Stimulated activated effector memory CD8-positive, alpha-beta T cell treated with anti-CD3 and anti-CD28 coated beads, Interleukin-12 subunit alpha, Interleukin-12 subunit beta, amount 100 ng/mL, for 72 hours (primary cell): ENCODE data around the gene LDAF1.
"Not testable (repeated sequence)": the region's sequence is repeated elsewhere in the genome, so short reads cannot be mapped to it uniquely, and the experiment has no call there.

Source experiments
- ATAC-seq: fragments of 150-1000 bp; cut with Tn5 transposase; 2 replicates; pipeline ENCODE4 v1.10.0; 2021
- DNase-seq, 2 donors: peaks; one replicate each; pipeline ENCODE4 v3.0.0; 2021 to 2022; ENCODE audit warnings: low spot score in 2 of 2
- H3K27ac Mint-ChIP-seq: one replicate; pipeline ENCODE4 v1.8.0; 2022; ENCODE audit warnings: mild to moderate bottlenecking, mixed read lengths
- H3K36me3 Mint-ChIP-seq: one replicate; pipeline ENCODE4 v1.8.0; 2022; ENCODE audit warnings: mild to moderate bottlenecking, mixed read lengths
- H3K4me1 Mint-ChIP-seq: one replicate; pipeline ENCODE4 v1.8.0; 2022; ENCODE audit warnings: mixed read lengths
- H3K4me3 Mint-ChIP-seq: one replicate; pipeline ENCODE4 v1.8.0; 2022; ENCODE audit warnings: mild to moderate bottlenecking, mixed read lengths
- H3K9me3 Mint-ChIP-seq: one replicate; pipeline ENCODE4 v1.8.0; 2022; ENCODE audit warnings: mixed read lengths

LDAF1 gene

DNA sequence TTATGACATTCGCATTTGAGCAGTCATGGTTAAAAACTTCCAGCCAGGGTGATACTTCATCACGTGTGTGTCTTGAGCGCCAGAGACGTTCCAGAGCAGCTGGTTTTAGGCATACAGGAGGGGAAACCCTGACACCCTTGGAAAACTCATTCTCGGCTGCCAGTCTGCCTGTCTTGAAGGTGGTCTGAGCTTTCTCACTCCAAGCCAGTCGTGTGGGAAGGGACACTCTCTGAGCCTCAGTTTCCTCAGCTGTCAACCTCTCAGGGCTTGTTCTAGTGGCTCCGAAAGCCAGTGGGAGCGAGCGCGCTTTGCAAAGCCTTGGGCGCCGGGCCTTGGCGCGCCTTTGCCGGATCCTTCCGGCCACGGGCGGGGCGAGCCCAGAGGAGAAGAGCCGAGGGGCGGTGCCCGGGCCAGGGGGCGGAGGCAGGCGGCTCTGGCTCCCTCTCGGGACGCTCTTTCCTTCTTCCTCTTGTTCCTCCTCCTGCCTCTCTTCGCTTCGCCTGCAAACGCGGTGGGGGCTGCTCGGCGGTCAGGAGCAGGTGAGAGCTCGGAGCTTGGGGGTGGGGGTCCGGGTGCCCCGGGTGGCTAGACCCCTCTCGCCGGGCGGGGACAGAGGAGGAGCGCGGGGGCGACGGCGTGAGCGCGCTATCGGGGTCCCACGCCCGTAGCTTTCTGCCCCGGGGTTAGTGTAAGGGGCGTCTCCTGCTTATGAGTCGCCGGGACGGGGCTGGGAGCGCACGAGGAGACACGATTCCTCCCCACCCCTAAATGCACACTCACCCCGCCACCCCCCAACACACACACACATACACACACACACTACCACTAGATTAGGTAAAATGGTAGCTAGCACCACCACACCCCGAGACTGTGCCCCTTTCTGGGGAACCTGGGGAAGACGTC, at the start of gene LDAF1:
TSS of gene LDAF1 (plus strand) at position 467 of the 903 bp plus-strand sequence. CDS start 2,509 bp downstream, outside the sequence.
- H3K4me3 Mint-ChIP-seq: peak within 1 kb of the TSS; percentile 80
- ATAC-seq (peak; percentile 98), DNase-seq (peak; percentile 74 to 84)

DNA sequence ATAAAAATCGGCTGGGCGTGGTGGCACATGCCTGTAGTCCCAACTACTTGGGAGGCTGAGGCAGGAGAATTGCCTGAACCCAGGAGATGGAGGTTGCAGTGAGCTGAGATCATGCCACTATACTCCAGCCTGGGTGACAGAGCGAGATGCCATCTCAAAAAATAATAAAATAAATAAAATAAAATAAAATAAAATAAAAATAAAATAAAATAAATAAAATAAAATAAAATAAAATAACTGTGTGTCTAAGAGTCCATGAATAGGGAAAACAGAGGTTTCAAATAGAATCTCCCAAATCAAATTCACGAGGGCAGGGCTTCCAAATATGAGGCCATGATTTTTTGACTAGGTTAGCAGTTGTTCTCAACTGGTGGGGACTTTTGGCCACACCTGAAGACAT, 42.9 kb upstream of the LDAF1 start:
- DNase-seq, H3K9me3 Mint-ChIP-seq, H3K4me1 Mint-ChIP-seq, H3K27ac Mint-ChIP-seq, ATAC-seq, H3K36me3 Mint-ChIP-seq, H3K4me3 Mint-ChIP-seq: not testable (repeated sequence)

More for the DNA sequence above, at the start of gene LDAF1:
- Mint-ChIP-seq H3K9me3 (no peaks in the 10 kb centered on the region), H3K36me3 (peaks cover 13% of the 10 kb centered on the region), H3K4me1 (peaks cover 10% of the 10 kb centered on the region), H3K27ac (peak within 1 kb of the TSS; percentile 91)

DNA sequence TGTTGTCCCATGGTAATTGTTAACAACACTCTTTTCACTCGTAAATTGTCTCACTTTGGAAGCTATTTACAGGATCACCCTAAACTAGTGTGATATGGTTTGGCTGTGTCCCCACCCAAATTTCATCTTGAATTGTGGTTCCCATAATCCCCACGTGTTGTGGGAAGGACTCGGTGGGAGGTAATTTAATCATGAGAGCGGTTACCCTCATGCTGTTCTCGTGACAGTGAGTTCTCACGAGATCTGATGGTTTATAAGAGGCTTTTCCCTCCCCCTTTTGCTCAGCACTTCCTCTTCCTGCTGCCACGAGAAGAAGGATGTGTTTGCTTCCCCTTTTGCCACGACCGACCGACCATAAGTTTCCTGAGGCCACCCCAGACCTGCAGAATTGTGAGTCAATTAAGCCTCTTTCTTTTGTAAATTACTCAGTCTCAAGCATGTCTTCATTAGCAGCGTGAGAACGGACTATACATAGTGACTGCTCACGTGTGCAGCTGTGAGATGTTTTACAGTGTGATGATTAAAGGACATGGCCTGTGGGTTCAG, 42.3 kb upstream of the LDAF1 start:
- H3K27ac Mint-ChIP-seq: no peak overlapping the region
- no peaks in the 10 kb centered on the region for H3K36me3 Mint-ChIP-seq
- H3K4me3 Mint-ChIP-seq: peak overlapping the region; percentile 25
- ATAC-seq (no peak), DNase-seq (no peak)
- peaks cover 6% of the 10 kb centered on the region for H3K4me1 Mint-ChIP-seq
- H3K9me3 Mint-ChIP-seq: no peaks in the 10 kb centered on the region

DNA sequence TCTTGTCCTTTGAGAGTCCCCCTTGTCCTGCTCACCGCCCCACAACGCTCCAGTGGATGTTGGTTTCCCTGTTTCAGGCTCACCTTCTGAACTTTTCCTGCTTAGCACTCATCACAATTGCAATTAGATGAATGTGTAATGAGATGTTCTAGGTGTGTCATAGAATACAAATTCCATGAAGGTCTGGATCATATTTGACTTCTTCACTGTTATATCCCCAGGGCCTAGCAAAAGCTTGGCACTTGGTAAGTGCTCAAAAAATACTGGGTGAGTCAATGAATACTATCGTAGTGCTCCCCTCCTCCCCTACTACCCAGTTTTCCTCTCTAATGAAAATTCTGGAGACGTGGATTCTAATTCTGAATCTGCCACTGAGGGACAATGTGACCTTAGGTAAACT, 40.9 kb upstream of the LDAF1 start:
- peaks cover 6% of the 10 kb centered on the region for H3K4me1 Mint-ChIP-seq
- DNase-seq (no peak), ATAC-seq (no peak)
- H3K4me3 Mint-ChIP-seq: no peak overlapping the region
- no peaks in the 10 kb centered on the region for H3K36me3 Mint-ChIP-seq
- no peak overlapping the region for H3K27ac Mint-ChIP-seq
- H3K9me3 Mint-ChIP-seq: no peaks in the 10 kb centered on the region

GRCh38 chr16:21120976-21121520, 37.4 kb upstream of the LDAF1 start:
- Mint-ChIP-seq H3K9me3 (no peaks in the 10 kb centered on the region), H3K4me1 (peaks cover 5% of the 10 kb centered on the region), H3K36me3 (no peaks in the 10 kb centered on the region), H3K4me3 (no peak overlapping the region), H3K27ac (no peak overlapping the region)
- no peak for DNase-seq
- ATAC-seq: no peak

DNA sequence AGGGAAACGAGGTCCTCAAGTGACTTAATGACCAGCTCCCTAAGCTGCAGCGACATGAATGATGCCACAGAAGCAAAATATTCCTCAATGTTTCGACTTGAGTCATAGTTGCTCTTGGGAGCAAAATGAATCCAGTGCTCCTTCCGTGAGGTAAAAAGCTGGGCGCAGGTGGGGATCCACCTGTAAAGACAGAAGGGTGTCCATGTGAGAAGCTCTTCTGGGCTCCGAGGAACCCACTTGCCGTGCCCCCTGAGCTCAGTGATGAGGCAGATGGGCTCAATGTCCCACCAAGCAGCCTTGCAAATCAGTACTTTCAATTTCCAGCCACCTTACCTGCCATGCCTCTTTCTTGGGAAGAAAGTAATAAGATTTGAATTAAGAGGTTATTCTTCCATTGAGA, 33.3 kb upstream of the LDAF1 start:
- DNase-seq (no peak), ATAC-seq (no peak)
- Mint-ChIP-seq H3K4me3 (no peak overlapping the region), H3K9me3 (no peaks in the 10 kb centered on the region), H3K36me3 (no peaks in the 10 kb centered on the region), H3K27ac (no peak overlapping the region), H3K4me1 (no peaks in the 10 kb centered on the region)

- DNase-seq (no peak), ATAC-seq (no peak)
- Mint-ChIP-seq H3K4me3 (no peak overlapping the region), H3K9me3 (no peaks in the 10 kb centered on the region), H3K4me1 (peaks cover 6% of the 10 kb centered on the region), H3K36me3 (no peaks in the 10 kb centered on the region), H3K27ac (no peak overlapping the region)
Observed at GRCh38 chr16:21126518-21126917, 32.0 kb upstream of the LDAF1 start.

GRCh38 chr16:21128991-21129390, 29.5 kb upstream of the LDAF1 start:
- H3K4me1 Mint-ChIP-seq: peaks cover 6% of the 10 kb centered on the region
- ATAC-seq: no peak

DNA sequence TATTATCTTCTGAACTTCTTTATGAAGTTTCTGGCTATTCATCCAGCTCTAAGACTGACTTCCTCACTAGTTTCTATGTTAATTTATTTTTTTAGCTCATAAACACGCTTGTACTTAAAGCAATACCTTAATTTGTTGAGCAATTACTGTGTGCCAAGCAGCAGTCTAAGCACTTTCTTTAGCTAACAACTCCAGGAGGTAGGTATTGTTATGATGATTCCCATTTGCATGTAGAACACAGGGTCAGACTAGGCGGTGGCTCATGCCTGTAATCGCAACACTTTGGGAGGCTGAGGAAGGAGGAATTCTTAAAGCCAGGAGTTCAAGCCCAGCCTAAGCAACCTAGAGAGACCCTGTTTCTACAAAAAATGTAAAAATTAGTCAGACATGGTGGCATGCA, 27.7 kb upstream of the LDAF1 start:
- Mint-ChIP-seq H3K27ac (no peak overlapping the region), H3K4me3 (no peak overlapping the region), H3K9me3 (no peaks in the 10 kb centered on the region), H3K4me1 (peaks cover 6% of the 10 kb centered on the region), H3K36me3 (no peaks in the 10 kb centered on the region)
- ATAC-seq (no peak), DNase-seq (no peak)

More at GRCh38 chr16:21128991-21129390, 29.5 kb upstream of the LDAF1 start:
- DNase-seq: no peak
- Mint-ChIP-seq H3K36me3 (no peaks in the 10 kb centered on the region), H3K27ac (no peak overlapping the region), H3K4me3 (no peak overlapping the region), H3K9me3 (no peaks in the 10 kb centered on the region)

DNA sequence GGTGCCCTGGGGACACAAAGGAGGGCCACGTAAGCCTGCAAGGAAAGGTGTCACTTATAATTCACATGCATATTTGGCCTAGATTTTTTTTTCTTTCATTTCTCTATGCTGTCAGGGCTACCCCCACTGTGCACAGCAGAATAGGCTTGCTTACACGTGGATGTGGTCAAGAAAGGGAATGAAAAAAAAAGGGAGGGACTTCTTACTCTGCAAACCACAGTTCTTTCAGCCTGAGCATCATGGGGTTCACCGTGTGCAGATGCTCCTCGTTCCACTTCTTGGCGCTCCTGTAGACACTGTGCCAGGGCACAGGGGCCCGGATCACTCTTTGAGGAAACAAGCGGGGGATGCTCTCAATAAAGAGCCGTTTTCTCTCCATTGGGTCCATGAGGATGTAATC, 24.4 kb upstream of the LDAF1 start:
- no peaks in the 10 kb centered on the region for H3K36me3 Mint-ChIP-seq
- ATAC-seq: no peak
- H3K4me3 Mint-ChIP-seq: no peak overlapping the region
- no peak overlapping the region for H3K27ac Mint-ChIP-seq
- peaks cover 6% of the 10 kb centered on the region for H3K4me1 Mint-ChIP-seq
- H3K9me3 Mint-ChIP-seq: no peaks in the 10 kb centered on the region
- DNase-seq: no peak

- Mint-ChIP-seq H3K4me1 (no peaks in the 10 kb centered on the region), H3K9me3 (peaks cover 4% of the 10 kb centered on the region), H3K27ac (no peak overlapping the region), H3K36me3 (no peaks in the 10 kb centered on the region), H3K4me3 (no peak overlapping the region)
- ATAC-seq (no peak), DNase-seq (no peak)
Observed at GRCh38 chr16:21145738-21146137, 12.7 kb upstream of the LDAF1 start.

GRCh38 chr16:21150375-21151001, 8.0 kb upstream of the LDAF1 start, which contains the start of gene DNAH3:
DNAH3 (minus strand) TSS chr16:21150846; CDS start chr16:21150319, 527 bp downstream.
- Mint-ChIP-seq H3K36me3 (no peaks in the 10 kb centered on the region), H3K27ac (no peak within 1 kb of the TSS), H3K9me3 (no peaks in the 10 kb centered on the region), H3K4me1 (no peaks in the 10 kb centered on the region), H3K4me3 (no peak within 1 kb of the TSS)
- DNase-seq (no peak), ATAC-seq (no peak)

DNA sequence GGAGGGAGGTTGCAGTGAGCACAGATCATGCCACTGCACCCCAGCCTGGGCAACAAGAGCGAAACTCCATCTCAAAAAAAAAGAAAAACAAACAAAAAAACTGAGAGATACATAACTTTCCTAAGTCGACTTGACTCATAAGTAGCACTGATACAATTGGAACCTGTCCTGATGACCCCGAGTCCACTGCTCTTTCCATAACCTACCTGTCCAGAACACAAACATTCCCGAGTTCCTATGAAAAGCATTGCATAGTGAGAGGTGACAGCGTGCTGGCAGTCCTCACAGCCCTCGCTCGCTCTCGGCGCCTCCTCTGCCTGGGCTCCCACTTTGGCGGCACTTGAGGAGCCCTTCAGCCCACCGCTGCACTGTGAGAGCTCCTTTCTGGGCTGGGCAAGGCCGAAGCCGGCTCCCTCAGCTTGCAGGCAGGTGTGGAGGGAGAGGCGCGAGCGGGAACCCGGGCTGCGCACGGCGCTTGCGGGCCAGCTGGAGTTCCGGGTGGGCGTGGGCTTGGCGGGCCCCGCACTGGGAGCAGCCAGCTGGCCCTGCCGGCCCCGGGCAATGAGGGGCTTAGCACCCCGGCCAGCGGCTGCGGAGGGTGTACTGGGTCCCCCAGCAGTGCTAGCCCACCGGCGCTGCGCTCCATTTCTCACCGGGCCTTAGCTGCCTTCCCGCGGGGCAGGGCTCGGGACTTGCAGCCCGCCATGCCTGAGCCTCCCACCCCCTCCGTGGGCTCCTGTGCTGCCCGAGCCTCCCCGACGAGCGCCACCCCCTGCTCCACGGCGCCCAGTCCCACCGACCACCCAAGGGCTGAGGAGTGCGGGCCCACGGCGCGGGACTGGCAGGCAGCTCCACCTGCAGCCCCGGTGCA, 6.1 kb upstream of the LDAF1 start:
- not testable (repeated sequence) for DNase-seq, H3K4me3 Mint-ChIP-seq, H3K27ac Mint-ChIP-seq, H3K36me3 Mint-ChIP-seq, ATAC-seq, H3K9me3 Mint-ChIP-seq, H3K4me1 Mint-ChIP-seq

GRCh38 chr16:21153124-21153729, 5.2 kb upstream of the LDAF1 start:
- not testable (repeated sequence) for DNase-seq, H3K4me3 Mint-ChIP-seq, H3K9me3 Mint-ChIP-seq, H3K4me1 Mint-ChIP-seq, H3K36me3 Mint-ChIP-seq, H3K27ac Mint-ChIP-seq, ATAC-seq
